Suprapubic skin (tissue), 4 donors: Measurements from ENCODE around the gene AAK1. TPM values are rescaled to one million over a fixed set of nuclear protein-coding genes. Genes with fewer than 3 reads are reported as not detected.
"Not testable (repeated sequence)": the region's sequence is repeated elsewhere in the genome, so short reads cannot be mapped to it uniquely, and the experiment has no call there.

ENCODE experiments used
- DNase-seq, 2 donors: peaks; one replicate each; pipeline ENCODE4 v3.0.0-alpha.2; 2019; ENCODE audit warnings: low spot score in 2 of 2
- H3K27ac ChIP-seq: fragments of 200-600 bp; sonication (generic); one replicate; pipeline ENCODE4 v1.5.1; 2019
- H3K27me3 ChIP-seq: fragments of 200-600 bp; sonication (generic); one replicate; pipeline ENCODE4 v1.5.1; 2019
- H3K36me3 ChIP-seq: fragments of 200-600 bp; sonication (generic); one replicate; pipeline ENCODE4 v1.5.1; 2019
- H3K4me1 ChIP-seq: fragments of 200-600 bp; sonication (generic); one replicate; pipeline ENCODE4 v1.5.1; 2019
- H3K4me3 ChIP-seq: fragments of 200-600 bp; sonication (generic); one replicate; pipeline ENCODE4 v1.5.1; 2019; ENCODE audit warnings: mild to moderate bottlenecking
- H3K9me3 ChIP-seq: fragments of 200-600 bp; sonication (generic); one replicate; pipeline ENCODE4 v1.5.1; 2019
- EP300 ChIP-seq: sonication (generic); formaldehyde crosslinking; IDR thresholded peaks from one replicate; pipeline ENCODE4 v1.6.1; 2017; ENCODE audit warnings: antibody characterized with exemption
- POLR2A ChIP-seq, 2 donors: fragments of 450-650 bp; IDR thresholded peaks; one replicate each; pipeline ENCODE4 v1.6.1; 2017; ENCODE audit warnings: antibody characterized with exemption in 2 of 2, mild to moderate bottlenecking in 2 of 2, moderate library complexity in 2 of 2
- POLR2AphosphoS5 ChIP-seq, 3 donors: sonication (generic); formaldehyde crosslinking; IDR thresholded peaks; one replicate each; pipeline ENCODE4 v1.6.1; 2017; ENCODE audit warnings: antibody characterized with exemption in 3 of 3
- WGBS: methylation state at CpG from one replicate; pipeline ENCODE4 v1.1.5; 2018; 5-methylcytosine and 5-hydroxymethylcytosine counted together
- total RNA-seq, 4 donors: library from RNA; depleted of rRNA; stranded (reverse); fragments of >200 nt; gene quantifications; one replicate each; pipeline ENCODE4 v1.1.0, GENCODE V29; 2016
- TF ChIP-seq, protein P1 (sequence below), 2 donors: fragments of 200-600 bp in 1 of 2; fragments of 450-650 bp in 1 of 2; sonication (generic) in 1 of 2; IDR thresholded peaks; one replicate each; pipeline ENCODE4 v1.5.1; 2016 to 2019; ENCODE audit warnings: antibody characterized with exemption in 2 of 2, mild to moderate bottlenecking in 1 of 2, moderate library complexity in 1 of 2

Gene AAK1
- total RNA-seq, 4 donors from 2014 or later: 26.4 to 48.4 (median 32.7) TPM

DNA sequence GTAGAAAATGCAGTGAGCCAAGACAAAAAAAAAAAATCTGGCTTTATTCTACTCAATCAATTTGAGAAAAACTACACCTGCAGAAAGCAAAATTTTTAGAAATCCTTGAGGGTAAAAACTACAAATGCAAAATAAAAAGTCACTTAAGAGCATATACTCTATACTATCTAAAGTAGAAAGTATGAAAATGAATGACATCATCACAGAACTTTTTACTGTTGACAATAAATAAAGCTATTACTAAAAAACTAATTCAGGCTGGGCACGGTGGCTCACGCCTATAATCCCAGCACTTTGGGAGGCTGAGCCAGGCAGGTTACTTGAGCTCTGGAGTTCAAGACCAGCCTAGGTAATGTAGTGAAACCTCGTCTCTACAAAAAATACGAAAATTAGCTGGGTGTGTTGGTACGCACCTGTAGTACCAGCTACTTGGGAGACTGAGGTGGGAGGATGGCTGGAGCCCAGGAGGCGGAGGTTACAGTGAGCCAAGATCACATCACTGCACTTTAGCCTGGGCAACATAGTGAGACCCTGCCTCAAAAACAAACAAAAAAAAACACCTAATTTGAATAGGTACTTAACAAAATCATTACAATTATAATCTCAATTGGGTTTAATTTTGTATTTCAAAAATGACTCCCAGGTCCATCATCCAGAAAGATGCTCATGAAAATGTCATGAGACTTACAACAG lies 213.9 kb downstream of the AAK1 start:
- H3K9me3 ChIP-seq: no peaks in the 10 kb centered on the region
- peaks cover 3% of the 10 kb centered on the region for H3K4me1 ChIP-seq
- H3K27ac ChIP-seq: no peak overlapping the region
- TF ChIP-seq EP300 (no peak), POLR2AphosphoS5 (IDR thresholded peaks at IDR 0.05) (no peak), POLR2A (IDR thresholded peaks at IDR 0.05) (no peak)
- TF ChIP-seq, protein P1, sequence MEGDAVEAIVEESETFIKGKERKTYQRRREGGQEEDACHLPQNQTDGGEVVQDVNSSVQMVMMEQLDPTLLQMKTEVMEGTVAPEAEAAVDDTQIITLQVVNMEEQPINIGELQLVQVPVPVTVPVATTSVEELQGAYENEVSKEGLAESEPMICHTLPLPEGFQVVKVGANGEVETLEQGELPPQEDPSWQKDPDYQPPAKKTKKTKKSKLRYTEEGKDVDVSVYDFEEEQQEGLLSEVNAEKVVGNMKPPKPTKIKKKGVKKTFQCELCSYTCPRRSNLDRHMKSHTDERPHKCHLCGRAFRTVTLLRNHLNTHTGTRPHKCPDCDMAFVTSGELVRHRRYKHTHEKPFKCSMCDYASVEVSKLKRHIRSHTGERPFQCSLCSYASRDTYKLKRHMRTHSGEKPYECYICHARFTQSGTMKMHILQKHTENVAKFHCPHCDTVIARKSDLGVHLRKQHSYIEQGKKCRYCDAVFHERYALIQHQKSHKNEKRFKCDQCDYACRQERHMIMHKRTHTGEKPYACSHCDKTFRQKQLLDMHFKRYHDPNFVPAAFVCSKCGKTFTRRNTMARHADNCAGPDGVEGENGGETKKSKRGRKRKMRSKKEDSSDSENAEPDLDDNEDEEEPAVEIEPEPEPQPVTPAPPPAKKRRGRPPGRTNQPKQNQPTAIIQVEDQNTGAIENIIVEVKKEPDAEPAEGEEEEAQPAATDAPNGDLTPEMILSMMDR (IDR thresholded peaks at IDR 0.05): no peak
- no peak overlapping the region for H3K4me3 ChIP-seq
- 89% methylated on average over 6 of the region's 6 CpGs for WGBS
- no peaks in the 10 kb centered on the region for H3K27me3 ChIP-seq
- peaks cover 55% of the 10 kb centered on the region for H3K36me3 ChIP-seq
- no peak for DNase-seq

DNA sequence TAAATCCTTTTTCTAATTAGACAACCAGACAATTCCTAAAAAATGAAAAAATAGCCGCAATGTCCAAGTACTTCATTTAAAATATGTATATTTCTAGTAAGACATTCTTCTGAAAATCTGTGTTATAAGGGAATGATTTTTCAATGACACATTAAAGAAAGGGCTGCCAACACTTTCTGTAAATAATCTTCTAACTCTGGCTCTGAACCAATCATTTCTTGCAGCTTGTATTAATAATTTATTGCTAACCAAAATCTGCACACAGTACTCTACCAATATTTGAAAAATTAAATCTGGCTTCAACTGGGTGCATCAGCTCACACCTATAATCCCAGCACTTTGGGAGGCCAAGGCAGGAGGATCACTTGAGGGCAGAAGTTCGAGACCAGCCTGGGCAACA lies 214.6 kb downstream of the AAK1 start:
- Histone ChIP-seq H3K4me3 (no peak overlapping the region), H3K27ac (no peak overlapping the region), H3K27me3 (no peaks in the 10 kb centered on the region), H3K4me1 (peaks cover 3% of the 10 kb centered on the region), H3K36me3 (peaks cover 55% of the 10 kb centered on the region), H3K9me3 (no peaks in the 10 kb centered on the region)
- DNase-seq: no peak
- WGBS: 81% methylated on average over 2 of the region's 2 CpGs
- TF ChIP-seq, protein P1 (IDR thresholded peaks at IDR 0.05): no peak

DNA sequence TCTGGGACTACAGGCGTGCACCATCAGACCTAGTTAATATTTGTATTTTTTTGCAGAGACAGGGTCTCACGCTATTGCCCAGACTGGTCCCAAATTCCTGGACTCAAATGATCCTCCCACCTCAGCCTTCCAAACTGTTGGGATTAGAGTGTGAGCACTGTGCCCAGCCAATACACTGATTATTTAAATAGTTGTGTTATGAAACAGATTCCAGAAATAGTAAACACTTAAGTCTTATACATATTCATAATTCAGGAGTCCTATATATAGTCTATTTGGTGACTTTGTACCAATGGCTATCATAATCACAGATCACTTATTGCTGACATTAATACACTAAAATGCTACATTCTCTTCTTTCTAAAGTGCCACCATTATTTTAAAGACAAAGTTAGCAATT lies 219.1 kb downstream of the AAK1 start:
- DNase-seq: no peak
- peaks cover 55% of the 10 kb centered on the region for H3K36me3 ChIP-seq
- no peak overlapping the region for H3K4me3 ChIP-seq
- WGBS: 86% methylated on average over 2 of the region's 2 CpGs
- peaks cover 2% of the 10 kb centered on the region for H3K4me1 ChIP-seq
- no peaks in the 10 kb centered on the region for H3K27me3 ChIP-seq
- no peak overlapping the region for H3K27ac ChIP-seq
- no peaks in the 10 kb centered on the region for H3K9me3 ChIP-seq
- TF ChIP-seq POLR2A (IDR thresholded peaks at IDR 0.05) (no peak), POLR2AphosphoS5 (IDR thresholded peaks at IDR 0.05) (no peak), EP300 (no peak)

DNA sequence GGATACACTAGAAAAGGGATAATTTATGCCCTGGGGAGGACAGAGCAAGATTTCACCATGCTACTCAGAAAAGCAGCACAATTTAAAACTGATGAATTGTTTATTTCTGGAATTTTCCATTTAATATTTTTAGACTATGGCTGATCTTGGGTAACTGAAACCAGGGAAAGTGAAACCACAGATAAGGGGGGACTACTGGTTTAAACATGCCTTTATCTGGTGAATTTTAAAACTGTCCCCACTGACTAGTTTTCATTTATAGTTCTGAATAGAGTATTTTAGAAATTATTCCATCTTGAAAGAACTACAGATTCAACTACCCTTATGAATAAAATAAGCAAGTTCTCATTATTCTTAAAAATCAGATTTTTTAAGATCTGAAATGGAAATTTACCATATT lies 221.3 kb downstream of the AAK1 start:
- Histone ChIP-seq H3K4me3 (no peak overlapping the region), H3K9me3 (no peaks in the 10 kb centered on the region), H3K36me3 (peaks cover 55% of the 10 kb centered on the region), H3K27me3 (no peaks in the 10 kb centered on the region), H3K27ac (no peak overlapping the region), H3K4me1 (peaks cover 2% of the 10 kb centered on the region)
- DNase-seq: no peak
- TF ChIP-seq POLR2A (IDR thresholded peaks at IDR 0.05): no peak
- TF ChIP-seq, protein P1 (IDR thresholded peaks at IDR 0.05): no peak

DNA sequence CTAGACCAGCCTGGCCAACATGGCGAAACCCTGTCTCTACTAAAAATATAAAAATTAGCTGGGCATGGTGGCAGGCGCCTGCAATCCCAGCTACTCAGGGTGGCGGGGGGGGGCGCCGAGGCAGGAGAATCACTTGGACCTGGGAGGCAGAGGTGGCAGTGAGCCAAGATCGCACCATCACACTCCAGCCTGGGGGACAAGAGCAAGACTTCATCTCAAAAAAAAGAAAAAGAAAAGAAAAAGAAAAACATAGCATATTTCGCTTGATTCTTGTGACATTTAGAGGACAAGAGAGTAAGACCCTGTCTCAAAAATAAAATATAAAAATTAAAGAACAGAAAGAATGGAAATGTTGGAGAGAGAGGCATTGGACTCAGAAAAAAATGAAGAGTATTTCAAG lies 224.4 kb downstream of the AAK1 start:
- H3K9me3 ChIP-seq, DNase-seq, H3K27me3 ChIP-seq, H3K4me3 ChIP-seq, H3K4me1 ChIP-seq, H3K27ac ChIP-seq: not testable (repeated sequence)
- WGBS: 92% methylated on average over 7 of the region's 7 CpGs
- H3K36me3 ChIP-seq: peaks cover 64% of the 10 kb centered on the region

DNA sequence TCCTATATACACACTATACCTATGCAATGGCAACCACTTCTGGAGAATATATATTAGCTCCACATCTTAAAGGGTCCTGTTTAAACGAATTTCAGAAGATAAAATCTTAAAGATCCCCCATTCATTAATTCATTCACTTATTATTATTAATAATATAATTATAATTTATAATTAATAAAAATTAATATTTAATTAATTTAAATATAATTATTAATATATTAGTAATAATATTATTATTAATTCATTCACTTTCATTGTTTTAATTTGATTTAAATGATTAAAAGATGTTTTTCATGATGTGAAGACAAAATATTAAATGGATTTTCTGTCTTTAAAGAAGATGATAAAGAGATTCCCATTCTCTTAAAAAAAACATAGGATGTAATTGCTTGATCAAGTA lies 227.4 kb downstream of the AAK1 start:
- DNase-seq: no peak
- 80% methylated on average over 1 of the region's 1 CpG for WGBS
- H3K4me1 ChIP-seq: no peaks in the 10 kb centered on the region
- no peaks in the 10 kb centered on the region for H3K9me3 ChIP-seq
- peaks cover 74% of the 10 kb centered on the region for H3K36me3 ChIP-seq
- H3K27me3 ChIP-seq: no peaks in the 10 kb centered on the region
- TF ChIP-seq POLR2A (IDR thresholded peaks at IDR 0.05) (no peak), EP300 (no peak), POLR2AphosphoS5 (IDR thresholded peaks at IDR 0.05) (no peak)
- TF ChIP-seq, protein P1 (IDR thresholded peaks at IDR 0.05): no peak
- H3K4me3 ChIP-seq: no peak overlapping the region
- H3K27ac ChIP-seq: no peak overlapping the region

Other genes starting within 250 kb of the AAK1 start
- gene NFU1, start 206.3 kb downstream of the AAK1 start, total RNA-seq: 10 to 100 TPM; 18.0 to 27.8 (median 22.8) TPM
- gene ANXA4, start 98.4 kb upstream of the AAK1 start, total RNA-seq: 10 to 100 TPM; 58.1 to 91.6 (median 85.8) TPM
- 10 to 100 TPM in 3 of 4 donors, 1 to 10 TPM in 1; 9.3 to 15.0 (median 14.4) TPM for gene GMCL1, start 185.9 kb upstream of the AAK1 start, total RNA-seq